22Rv1 (cell line): ENCODE results near the gene COMMD9.

Experiments
- CTCF ChIP-seq: fragments of 450-650 bp; IDR thresholded peaks from 2 replicates; pipeline ENCODE4 v1.5.1; 2017; ENCODE audit warnings: mild to moderate bottlenecking
- ZFX ChIP-seq: fragments of 450-650 bp; IDR thresholded peaks from 2 replicates; pipeline ENCODE4 v1.6.1; 2017; ENCODE audit warnings: antibody characterized with exemption, borderline replicate concordance

- no peak for TF ChIP-seq CTCF
- TF ChIP-seq ZFX, result no peak
Observed at GRCh38 chr11:36333468-36333867, 44.2 kb upstream of the COMMD9 start.
